Activated effector memory CD4-positive, alpha-beta T cell treated with anti-CD3 and anti-CD28 coated beads, Interleukin-2, amount 50 U/mL, for 16 hours (primary cell): ENCODE data around the gene ABI3BP.

Source experiments
- DNase-seq: peaks from one replicate; pipeline ENCODE4 v3.0.0-alpha.2; 2020

Gene ABI3BP

GRCh38 chr3:100880845-100881244 lies 112.4 kb downstream of the ABI3BP start:
- DNase-seq: no peak

- DNase-seq: no peak
Observed at GRCh38 chr3:100880072-100880471, 113.1 kb downstream of the ABI3BP start.

- no peak for DNase-seq
Observed at GRCh38 chr3:100879195-100879810, 113.9 kb downstream of the ABI3BP start.

- no peak for DNase-seq
Observed at GRCh38 chr3:100877286-100877685, 115.9 kb downstream of the ABI3BP start.

- no peak for DNase-seq
Observed at GRCh38 chr3:100875239-100875638, 118.0 kb downstream of the ABI3BP start.

- DNase-seq: no peak
Observed at GRCh38 chr3:100873611-100874010, 119.6 kb downstream of the ABI3BP start.

GRCh38 chr3:100871306-100871705 lies 121.9 kb downstream of the ABI3BP start:
- no peak for DNase-seq

DNA sequence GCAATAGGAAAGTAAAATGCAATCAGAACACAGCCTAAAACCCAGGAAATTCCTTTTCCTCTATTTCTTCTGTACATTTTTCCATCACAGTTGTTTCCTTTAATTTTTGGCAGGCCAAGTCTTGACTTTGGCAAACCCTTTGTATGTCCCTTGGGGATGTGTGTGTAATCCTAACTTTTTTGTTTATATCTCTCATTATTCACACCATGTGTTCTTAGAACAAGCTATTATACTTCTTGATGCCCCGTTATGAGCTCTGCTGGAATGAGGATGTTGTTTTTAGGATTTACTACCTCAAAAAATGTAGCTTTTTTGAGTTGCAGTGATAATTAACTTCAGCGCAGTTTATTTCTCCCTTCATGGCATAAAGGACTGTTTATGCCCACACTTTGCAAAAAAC lies 123.4 kb downstream of the ABI3BP start:
- no peak for DNase-seq

- DNase-seq: no peak
Observed at GRCh38 chr3:100868894-100869293, 124.3 kb downstream of the ABI3BP start.

DNA sequence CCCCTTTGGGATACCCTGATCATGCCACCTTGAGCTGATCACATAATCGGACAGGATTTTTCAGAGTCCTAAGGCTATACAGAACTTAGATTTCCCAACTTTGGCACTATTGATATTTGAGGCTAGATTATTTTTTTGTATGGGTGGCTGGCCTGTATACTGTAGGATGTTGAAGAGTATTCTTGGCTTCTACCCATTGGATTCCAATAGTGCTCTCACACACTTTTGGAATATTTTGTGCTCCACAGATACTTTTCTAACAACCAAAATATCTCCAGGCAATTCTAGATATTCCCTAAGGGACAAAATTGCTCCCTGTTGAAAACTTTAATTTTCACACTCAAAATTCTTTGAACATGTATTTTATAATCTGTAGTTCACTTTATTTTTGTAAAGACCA lies 125.1 kb downstream of the ABI3BP start:
- no peak for DNase-seq

- DNase-seq: no peak
Observed at GRCh38 chr3:100865442-100865841, 127.8 kb downstream of the ABI3BP start.

DNA sequence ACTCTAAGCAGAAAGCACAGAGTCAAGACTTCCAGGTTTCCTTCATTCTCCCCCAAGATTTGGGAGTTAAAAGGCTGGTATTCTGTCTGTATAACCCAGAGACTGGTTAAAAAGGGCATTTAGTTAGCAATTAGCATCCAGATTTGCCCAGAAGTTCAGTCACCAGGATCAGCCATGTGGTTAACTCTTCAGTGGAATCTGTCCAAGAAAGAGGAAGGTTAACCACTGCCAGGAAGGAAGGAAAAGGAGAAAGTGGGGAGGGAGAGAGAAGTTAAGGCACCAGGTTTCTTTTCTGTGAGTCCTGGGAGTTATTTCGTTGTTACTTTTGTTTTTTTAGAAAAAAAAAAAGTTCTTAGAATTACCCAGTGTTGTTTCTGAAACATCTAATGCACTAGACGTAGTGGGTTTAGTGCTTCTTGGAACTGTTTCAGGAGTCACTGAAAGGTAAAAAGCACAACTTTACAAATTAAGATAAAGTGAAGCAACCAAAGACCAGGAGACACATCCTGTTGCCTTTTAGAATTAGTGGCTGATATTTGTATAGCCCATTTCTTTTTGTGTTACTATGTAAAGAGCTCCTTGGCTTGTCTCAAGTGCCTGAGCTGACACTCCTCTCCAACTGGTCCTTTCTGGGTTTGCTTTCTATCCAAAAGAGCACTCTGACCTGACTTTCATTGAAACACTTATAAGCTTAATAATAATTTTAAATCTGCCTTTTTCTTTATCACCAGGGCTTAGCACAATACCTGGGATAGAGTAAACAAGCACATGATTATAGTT lies 128.6 kb downstream of the ABI3BP start:
- no peak for DNase-seq

DNA sequence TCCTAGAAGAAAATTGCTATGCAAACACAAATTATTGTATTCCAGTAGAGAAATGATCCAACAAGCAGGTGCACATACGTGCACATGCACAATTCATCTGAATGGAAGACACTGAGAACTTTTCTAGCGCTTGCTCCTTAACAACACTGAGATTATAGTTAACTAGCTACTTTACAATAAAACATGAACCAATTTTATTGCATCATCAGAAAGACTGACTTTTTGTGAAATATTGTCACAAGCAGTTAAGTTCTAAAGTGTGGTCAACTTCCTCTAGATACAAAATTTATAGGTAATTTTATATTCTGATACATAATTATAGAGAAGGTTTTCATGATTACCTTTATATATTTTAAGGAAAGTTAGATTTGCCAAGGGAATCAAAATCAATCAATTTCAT lies 135.4 kb downstream of the ABI3BP start:
- DNase-seq: no peak

DNA sequence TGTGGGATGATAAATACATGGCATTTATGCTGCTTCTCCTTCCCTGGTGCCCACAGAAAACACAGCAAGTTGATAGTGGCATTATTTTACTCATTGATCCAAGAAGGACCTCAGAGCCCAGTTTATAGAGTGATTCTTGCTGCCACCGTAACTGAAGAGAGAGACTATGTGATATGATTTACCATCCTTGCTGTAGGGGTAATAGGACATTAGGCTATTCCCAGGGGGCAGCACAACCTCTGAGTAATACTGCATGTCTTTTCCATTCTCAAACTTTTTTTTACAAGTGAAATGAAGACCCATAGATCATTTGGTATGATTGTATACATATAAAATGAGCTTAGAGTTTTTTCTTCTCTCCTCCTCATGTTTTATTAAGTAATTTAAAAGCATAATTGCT lies 136.4 kb downstream of the ABI3BP start:
- DNase-seq: no peak

DNA sequence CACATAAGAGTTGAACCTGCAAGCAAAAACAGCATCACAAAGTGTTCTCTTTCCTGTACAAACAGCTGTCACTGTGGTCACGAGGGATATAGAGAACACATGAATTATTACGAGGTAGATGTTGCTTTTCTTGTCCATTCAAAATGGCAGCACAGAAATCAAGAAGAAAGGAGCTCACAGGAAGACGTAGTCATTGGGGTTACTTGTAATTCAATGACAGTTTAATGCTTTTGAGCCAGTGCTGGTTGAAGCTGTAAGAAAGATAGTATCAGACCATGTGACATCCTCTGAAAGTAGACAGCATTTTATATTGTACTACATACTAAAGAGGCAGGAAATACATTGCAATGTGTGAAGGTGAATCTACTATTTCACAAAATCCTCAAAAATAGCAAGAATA lies 140.4 kb downstream of the ABI3BP start:
- no peak for DNase-seq

DNA sequence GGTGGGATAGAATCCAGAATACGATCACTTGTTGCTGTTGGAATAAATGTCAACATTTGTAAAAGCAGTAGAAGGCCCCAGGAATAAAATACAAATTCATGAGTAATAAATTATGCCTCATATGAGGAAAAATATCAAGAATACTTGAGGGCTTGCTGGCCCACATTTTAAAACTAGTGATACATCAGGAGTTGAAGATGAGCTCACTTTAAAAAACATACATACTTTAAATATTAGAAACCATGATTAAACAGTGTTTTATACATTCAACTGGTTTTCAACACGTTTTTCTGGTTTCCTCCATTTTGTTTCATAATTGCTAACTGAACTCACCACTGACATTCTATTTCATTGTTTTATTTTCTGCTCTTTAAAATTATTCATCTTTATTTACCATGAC lies 142.5 kb downstream of the ABI3BP start:
- no peak for DNase-seq

DNA sequence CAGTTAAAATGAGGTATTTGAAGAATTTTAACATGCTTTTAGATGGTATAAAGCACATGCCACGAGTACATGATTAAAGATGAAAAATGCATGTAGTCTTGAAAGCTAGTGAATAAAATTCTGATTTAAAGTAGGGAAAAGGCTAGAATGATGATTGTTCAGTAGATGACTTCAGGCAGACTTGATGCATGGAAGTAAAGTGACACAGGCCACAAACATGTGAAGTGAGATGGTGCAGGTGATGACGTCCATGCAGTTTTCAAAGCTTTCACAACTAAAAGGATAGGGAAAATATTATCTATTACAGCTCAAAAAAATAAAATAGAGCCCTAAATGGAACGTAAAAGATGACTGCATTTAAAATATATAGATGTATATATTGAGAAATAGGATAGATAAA lies 143.1 kb downstream of the ABI3BP start:
- no peak for DNase-seq

DNA sequence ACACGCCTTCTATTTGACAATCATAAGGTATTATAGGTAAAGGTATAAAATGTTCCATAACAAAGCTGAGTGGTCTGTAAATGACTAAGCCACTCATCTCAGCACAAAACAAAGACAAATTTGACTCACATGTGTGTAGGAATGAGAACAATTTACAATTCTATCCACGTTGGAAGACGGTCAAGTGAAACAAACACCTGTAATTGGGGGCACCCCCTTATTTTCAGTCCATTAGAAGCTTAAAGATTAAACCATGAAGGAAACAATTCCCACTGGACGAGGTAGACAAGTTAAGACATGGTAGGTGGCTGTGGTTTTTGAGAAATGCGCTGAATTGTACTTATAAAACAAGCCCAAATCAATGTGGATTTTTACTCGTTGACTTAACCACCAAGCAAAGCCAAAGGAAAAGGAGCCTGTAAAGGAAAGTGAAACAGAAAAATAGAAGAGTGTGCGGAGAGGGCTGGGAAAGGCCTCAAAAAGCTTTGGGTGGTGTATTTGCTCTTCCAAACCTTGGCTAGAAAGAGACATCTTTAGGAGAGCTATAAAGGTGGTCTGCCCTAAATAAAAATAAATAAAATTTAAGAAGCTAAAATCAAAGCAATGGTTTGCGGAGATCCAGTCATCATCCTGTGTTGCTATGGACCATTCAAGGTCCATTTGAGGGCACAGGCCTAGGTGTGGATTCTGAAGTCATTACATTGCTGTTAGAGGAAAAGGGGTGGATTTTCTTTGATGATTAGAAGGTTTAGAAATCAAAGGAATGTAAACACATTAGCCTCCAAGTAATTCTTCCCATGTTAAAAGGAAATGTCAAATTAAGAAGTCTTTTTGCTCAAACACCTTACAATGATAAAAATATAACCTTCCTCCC lies 148.9 kb downstream of the ABI3BP start:
- DNase-seq: no peak

DNA sequence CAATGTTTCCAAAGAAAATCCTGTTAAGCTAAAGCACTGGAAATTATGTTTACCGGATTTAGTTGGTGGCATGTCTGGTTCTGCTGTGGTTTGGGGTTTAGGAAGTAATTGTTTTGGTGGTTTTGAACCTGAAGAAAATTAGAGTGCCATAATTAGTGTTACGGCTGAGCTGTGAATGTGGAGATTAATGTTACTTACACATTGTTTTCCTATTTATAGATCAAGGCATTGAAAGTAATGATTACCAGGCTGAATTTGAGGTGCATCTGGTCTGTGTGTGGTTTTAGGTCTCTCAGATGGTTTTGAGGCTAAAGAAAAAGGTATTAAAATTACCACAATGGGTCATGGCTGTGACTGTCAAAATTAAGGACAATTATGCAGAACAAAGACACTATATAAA lies 155.1 kb downstream of the ABI3BP start:
- no peak for DNase-seq

GRCh38 chr3:100836661-100837060 lies 156.6 kb downstream of the ABI3BP start:
- no peak for DNase-seq

DNA sequence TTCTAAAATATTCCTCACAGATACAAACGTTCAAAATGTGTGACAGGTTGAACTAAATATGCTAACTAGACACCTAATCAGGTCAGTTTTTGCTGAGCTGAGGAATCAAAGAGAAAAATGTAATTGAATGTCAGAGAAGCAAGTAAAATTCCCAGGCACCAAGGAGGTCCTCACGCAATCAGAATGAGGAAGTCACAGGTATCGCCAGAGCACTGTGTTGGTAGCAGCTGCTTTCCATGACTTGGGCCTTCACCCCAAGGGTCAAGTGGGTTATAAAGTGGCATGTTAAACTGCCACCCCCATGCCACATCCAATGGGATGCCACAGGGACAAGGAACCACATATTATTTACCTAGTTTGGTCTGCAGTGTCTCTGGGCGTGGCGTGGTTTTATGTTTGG lies 158.9 kb downstream of the ABI3BP start:
- DNase-seq: no peak

DNA sequence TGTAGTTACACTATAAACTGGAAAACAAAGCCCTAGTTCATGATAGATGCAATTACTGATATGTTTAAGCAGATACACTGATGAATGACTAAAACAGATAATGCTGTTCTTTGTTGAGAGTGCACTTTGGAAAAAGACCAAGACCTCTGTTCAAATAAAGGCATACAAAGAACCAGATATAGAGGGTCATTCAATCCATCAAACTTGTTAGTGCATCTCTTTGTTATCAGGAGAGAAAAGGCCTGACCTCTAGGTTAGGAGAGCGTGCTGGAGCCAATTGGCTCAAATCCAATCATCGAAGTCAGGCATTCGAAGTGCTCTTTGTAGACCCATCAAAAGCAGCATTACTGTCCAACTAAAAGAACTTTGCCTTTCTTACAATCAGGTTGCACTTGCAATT lies 159.7 kb downstream of the ABI3BP start:
- no peak for DNase-seq

DNA sequence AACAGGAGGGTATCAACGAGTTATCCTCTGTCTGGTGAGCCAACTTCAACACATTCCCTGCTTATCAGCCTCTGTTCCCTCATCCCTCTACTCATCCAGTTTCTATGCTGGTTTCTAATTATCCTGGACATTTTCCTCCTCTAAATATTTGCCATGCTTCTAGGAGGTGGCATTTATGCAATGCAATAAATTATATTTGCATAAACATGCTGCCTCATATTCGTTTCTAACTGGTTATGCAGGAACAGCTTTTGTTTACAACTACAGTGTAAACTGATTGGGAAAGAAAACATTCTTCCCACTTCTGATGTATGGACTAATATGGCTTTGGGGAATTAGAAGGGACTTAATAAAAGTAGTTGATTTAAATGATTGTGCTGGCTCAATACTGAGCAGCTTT lies 161.6 kb downstream of the ABI3BP start:
- no peak for DNase-seq

DNA sequence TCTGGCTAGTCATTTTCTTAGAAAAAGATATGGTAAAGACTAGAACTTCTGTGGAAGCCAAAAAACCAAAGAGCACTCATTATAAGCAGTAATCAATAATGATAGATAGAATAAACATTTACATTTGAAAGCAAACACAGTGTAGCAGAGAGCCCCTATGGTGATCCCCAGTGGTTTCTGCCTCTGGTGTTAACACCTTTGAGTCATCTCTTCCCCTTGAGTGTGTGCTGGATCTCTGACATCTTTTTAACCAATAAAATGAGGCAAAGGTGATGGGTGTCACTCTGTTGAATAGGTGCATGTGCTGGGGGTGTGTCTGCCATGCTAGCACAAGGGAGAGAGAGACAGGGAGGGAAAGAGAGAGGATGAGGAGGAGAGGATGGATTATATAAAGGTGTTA lies 162.3 kb downstream of the ABI3BP start:
- no peak for DNase-seq
